HG03520 (cell line): ENCODE data around the gene LRP6.
A peak's percentile ranks its signal among the peaks of the same experiment; 100 is the strongest.
"Not testable (repeated sequence)": the region's sequence is repeated elsewhere in the genome, so short reads cannot be mapped to it uniquely, and the experiment has no call there.

Source experiments
- ATAC-seq: cut with Tn5 transposase; IDR thresholded peaks from one replicate; pipeline ENCODE4 v1.9.1; 2021; ENCODE audit warnings: mild to moderate bottlenecking, moderate library complexity; ENCODE audit not compliant: unreplicated experiment

The LRP6 gene

GRCh38 chr12:12182703-12183365 lies 84.0 kb downstream of the LRP6 start:
- ATAC-seq: no peak

- no peak for ATAC-seq
Observed at GRCh38 chr12:12181511-12181910, 85.3 kb downstream of the LRP6 start.

- no peak for ATAC-seq
Observed at GRCh38 chr12:12180575-12180974, 86.3 kb downstream of the LRP6 start.

DNA sequence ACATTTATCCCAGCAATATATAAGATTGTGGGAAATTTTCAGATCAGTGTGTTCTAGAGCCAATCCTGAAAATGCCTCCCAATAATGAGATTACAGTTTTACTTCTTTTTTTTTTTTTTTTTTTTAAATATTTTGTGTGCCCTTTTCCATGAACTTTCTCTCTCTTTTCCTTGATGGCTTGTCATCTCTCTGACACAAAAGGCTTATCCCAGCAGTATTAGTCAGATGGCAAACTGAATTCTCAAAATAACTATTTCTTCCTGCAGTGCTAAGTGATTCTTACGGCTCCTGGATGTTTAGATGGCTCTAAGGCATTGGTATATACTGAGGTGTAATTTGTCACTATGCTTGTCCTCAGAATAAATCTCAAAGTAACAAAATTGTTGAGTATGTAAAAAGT lies 86.7 kb downstream of the LRP6 start:
- no peak for ATAC-seq

DNA sequence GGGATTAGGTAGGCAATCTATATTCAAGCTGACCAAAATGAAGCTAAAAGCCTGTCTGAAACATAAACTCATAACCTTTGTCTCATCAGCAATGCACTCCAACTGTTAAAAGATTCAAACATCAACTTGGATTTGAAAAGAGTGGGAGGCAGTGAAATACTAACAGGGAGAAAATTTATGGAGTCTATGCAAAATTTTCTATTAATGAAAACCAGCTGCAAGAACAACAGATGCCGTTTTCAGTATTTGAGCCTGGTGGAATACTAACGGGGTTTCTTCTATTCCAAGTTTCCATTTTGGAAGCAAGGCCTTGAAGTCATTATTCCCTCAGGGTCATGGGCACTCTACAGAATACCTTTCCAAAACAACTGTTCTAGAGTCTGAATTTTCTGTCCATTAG lies 88.3 kb downstream of the LRP6 start:
- ATAC-seq: no peak

- ATAC-seq: no peak
Observed at GRCh38 chr12:12176402-12176801, 90.4 kb downstream of the LRP6 start.

GRCh38 chr12:12171991-12172511 lies 94.8 kb downstream of the LRP6 start:
- peak; percentile 76 for ATAC-seq

DNA sequence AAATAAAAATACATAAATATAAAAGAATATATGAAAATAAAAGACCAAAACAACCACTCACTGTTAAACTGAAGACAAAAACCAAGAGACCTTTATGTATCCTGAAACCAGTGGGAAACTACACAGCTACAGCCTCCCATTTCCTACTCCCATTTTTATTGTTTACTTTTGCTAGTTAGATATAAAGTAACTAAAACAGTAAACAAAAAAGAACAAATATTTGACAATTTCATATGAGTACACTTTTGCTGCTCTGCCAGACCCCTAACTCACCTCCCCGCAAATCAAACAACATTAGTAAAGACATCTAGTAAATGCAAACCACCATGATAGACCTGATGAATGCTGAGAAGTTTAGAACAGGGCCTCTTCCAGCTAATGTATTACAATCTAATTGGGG lies 99.0 kb downstream of the LRP6 start:
- no peak for ATAC-seq

DNA sequence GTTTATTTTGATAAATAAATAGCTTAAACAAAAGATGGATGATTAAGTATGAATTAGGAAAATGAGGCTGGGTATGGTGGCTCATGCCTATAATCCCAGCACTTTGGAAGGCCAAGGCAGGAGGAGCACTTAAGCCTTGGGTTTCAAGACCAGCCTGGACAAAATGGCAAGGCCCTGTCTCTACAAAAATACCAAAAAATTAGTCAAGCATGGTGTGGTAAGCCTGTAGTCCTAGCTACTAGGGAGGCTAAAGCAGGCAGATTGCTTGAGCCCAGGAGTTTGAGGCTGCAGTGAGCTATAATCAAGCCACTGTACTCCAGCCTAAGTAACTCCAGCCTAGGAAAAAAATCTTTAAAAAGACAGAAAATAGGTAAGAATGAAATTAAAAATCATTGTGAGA lies 100.1 kb downstream of the LRP6 start:
- ATAC-seq: no peak

GRCh38 chr12:12159988-12160387 lies 106.9 kb downstream of the LRP6 start:
- no peak for ATAC-seq

DNA sequence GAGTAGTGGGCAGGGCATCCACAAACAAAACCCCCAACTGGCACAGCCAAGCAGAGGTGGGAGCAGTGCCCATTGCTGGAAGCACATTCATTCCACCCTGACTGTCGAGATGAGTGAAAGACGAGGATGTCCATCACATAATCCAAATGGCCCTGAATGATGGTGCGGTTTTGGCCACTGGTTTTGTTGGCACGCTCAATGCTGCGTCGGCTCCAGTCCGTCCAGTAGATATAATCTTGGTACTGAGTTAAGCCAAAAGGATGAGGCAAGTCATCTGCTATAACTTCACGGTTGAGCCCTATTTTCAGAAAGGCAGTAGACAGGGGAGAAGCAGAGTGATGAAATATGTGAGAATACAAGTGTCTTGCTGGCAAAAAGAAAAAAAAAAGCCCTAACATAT lies 108.0 kb downstream of the LRP6 start:
- ATAC-seq: no peak

DNA sequence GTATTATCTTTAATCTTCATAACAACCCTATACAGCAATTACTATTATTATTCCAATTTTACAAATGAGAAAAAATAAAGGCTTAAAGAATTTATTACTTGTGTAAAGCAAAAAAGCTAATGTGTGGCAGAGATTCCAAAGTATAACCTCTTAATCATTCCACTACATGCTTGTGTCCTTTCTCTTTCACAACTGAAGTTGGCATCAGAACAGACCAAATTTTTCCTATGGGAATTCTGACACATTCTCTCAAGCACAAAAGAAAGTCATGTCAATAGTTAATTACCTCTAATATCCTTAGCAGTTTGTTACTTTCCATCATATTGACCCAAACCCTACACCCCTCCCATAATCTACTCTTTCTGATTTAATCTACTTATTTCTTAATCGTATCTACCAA lies 109.4 kb downstream of the LRP6 start:
- ATAC-seq: no peak

DNA sequence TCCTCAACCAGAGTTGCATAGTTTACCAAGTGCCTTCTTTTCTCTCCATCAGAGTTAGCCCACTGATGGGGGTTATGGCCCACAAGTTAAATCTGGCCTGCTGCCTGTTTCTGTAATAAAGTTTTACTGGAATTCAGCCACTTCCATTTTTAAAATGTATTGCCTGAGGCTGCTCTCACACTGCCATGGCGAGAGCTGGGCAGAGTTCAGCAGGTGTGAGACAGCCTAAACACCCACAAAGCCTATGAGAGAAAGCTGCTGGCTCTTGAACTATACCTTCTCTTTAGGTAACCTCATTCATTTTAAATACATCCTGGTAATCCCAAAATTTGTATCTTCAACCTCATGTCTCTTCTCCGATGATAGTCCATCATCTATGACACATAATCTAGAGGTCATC lies 110.0 kb downstream of the LRP6 start:
- ATAC-seq: no peak

DNA sequence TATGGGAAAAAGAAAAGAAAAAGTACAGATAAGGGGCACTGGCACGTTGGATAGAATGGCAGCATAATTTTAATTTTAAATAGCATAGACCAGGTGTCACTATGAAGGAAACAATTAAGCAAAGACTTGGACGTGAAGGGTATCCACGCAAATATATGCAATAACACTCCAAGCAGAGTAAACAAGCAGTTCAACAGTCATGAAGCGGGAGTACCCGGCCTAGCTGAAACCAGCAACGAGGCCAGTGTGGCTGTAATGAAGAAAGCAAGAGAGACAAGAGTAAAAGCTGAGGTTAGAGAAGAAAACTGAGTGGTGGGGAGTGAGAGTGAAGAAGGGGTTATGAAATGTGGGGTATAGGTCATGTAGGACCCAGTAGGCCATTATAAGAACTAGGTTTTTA lies 110.7 kb downstream of the LRP6 start:
- no peak for ATAC-seq

GRCh38 chr12:12153596-12153995 lies 113.2 kb downstream of the LRP6 start:
- ATAC-seq: no peak

- no peak for ATAC-seq
Observed at GRCh38 chr12:12147111-12147510, 119.7 kb downstream of the LRP6 start.

DNA sequence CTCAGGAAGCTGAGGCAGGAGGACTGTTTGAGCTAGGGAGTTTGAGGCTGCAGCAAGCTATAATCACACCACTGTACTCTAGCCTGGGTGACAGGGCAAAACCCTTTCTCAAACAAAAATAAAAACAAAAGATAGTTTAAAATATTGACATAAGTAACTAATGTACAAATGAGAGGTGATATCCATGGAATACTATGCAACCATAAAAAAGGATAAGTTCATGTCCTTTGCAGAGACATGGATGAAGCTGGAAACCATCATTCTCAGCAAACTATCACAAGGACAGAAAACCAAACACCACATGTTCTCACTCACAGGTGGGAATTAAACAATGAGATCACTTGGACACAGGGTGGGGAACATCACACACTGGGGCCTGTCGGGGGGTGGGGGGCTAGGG lies 122.3 kb downstream of the LRP6 start:
- not testable (repeated sequence) for ATAC-seq

DNA sequence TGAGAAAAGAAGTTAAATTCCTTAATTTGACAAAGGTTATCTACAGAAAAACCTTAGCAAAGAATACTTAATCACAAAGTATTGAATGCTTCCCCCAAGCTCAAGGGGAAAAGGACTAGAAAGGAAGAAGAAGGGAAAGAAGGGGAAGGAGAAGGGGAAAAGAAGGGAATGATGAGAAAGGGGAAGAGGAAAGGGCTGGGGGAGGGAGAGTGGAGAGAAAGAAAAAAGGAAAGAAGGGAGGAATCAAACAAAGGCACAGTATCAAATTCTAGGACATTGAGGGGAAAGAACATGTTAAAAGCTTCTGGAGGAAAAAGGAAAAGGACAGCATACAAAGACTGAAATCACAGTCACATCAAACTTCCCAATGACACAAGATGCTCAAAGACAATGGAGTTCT lies 125.8 kb downstream of the LRP6 start:
- ATAC-seq: no peak

DNA sequence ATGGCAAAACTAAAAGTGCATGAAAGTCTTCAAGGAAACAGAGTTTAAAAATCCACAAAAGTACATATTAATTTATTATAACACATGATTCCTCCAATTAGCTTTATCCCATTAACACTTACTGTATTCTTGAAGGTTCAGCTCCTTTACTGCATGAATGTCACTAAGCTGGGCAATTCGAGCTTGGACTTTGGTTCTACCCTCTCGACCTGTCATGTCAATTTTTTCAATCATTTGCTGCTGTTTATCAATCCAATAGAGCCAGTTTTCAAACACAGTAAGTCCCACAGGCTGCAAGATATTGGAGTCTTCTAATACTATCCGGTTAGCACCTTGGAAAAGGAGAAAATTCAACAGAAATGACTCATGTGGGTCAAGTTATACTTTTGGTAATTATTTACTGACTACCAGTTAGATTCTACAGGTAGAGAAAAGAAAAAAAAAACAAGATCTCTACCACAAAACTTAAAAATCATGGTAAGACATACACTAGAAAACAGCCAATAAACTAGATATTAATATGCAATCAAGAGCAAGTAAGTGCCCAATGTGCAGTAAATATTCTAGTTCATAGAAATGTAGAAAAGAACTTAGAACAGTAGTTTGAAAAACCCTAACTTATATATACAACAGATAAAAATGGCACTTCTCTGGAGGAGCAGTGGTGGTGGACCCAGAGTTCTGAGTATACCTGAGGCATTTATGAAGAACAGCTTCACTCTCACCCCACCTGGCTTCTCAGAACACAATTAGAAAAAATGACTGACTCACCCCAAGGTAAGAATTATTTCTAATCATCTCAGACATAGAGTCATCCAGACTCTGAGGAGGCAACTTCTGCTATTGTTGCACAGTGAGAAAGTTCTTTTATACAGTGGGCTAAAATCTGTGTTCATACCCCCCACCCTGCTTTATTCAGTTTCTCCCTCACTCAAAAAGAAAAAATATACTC lies 128.4 kb downstream of the LRP6 start:
- no peak for ATAC-seq

GRCh38 chr12:12133785-12134184 lies 133.1 kb downstream of the LRP6 start:
- no peak for ATAC-seq

- no peak for ATAC-seq
Observed at GRCh38 chr12:12133259-12133658, 133.6 kb downstream of the LRP6 start.

- ATAC-seq: no peak
Observed at GRCh38 chr12:12128670-12129069, 138.2 kb downstream of the LRP6 start.
